GM21717 (cell line): ENCODE measurements around the gene MICALL2.
"Not testable (repeated sequence)": the region's sequence is repeated elsewhere in the genome, so short reads cannot be mapped to it uniquely, and the experiment has no call there.

ENCODE experiments used
- ATAC-seq: cut with Tn5 transposase; IDR thresholded peaks from one replicate; pipeline ENCODE4 v1.9.1; 2021; ENCODE audit warnings: mild to moderate bottlenecking, moderate library complexity; ENCODE audit not compliant: unreplicated experiment

MICALL2 gene

DNA sequence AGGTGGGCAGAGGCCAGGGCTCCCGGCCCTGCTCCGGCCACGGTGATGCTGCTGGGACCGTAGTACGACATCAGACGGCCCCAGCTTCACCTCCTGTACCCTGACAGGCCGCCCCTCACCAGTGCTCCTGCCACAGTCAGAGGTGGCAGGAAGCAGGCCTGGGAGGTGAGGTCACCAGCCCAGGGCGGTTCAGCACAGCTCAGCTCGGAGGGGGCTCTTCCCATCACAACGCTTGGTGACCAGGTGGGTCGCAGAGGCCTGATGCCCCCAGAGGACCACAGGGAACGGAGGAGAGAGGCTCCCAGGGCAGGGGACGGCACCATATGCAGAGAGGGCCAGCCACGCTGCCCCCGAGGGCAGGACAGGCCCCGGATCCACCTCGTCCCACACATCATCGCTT, 8.8 kb downstream of the MICALL2 start:
- no peak for ATAC-seq

DNA sequence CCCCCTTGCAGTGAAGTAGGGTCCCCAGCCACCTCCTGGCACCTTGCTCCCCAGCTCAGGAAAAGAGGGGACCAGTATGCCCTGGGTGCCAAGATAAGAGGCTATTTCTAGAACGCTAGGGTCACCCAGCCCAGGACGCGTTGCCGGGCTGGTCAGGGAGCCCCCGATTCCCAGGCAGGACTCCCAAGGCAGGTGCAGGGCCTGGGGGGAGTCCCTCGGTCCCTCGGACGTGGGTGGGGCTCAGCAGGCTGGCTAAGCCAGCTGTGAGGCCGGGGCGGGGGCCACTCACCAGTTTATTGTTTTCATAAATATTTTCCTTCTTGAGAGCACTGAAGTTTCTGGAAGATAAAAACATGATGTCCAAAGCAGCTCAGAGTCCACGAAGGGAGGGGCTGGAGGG, 9.3 kb downstream of the MICALL2 start:
- ATAC-seq = no peak

DNA sequence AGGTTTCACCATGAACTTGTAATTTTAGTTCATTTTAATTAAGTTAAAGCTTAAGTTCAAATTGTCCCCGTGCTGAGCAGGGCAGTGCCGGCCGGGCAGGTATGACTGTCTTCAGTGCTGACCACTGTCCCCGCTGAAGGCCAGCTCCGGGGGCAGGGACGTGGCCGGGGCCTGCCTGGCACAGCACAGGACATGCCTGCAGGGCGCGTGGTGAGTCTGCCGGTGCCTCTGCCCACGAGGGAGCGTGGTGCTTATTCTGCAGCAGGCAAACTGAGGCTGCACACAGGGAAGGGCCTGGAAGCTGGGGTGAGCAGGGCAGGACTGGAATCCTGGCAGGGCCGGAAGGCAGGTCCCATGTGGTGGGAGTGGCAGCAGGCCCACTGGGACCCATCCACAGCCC, 9.8 kb downstream of the MICALL2 start:
- no peak for ATAC-seq

DNA sequence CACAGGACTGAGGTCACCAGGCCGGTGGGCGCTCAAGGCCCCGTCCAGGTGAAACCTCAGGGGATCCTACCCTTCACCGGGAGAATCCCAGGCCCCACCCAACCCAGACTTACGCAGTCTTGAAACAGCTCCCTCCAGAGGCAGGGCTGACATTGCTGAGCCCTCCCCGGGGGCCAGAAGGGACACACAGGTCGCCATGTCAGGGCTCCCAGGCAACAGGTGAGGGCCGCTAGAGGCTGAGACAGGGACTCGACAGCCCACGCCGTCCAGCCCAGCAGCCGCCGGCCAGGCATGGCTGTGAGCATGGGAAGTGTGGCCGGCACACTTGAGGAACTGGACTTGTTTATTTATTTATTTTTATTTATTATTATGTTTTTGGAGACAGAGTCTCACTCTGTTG, 10.3 kb downstream of the MICALL2 start:
- ATAC-seq = no peak

DNA sequence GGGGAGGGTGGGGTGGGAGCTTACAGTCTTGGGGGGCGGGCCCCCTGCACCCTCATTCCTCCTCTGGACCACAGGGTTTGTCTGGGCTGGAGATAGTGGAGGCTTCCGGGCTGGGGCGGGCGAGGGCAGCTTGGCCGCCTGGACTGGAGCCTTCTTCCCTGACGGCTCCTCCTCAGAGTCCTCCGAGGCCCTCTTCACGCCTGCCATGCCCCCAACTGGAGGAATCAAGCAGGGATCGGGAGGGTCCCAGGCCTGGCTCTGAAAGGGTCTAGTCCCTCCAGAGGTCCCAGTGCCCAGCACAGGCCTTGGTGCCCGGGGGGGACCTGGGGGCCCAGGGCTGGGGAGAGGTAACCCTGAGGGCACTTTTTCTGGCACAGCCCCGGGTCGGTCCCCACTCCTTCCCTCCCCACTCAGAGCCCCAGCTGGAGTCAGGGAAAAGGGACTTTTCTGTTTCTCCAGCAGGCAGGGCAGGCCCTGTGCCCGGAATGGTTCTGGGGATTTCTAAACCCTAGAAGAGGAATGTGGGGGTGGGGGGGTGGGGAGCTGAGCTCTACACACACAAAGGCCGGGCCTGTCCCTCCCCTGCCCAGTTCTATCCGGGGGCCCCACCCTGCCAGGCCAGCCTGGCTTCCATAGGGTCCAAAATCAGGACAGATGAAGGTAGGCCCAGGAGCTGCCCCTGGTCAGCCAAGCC, 11.6 kb downstream of the MICALL2 start:
- no peak for ATAC-seq

DNA sequence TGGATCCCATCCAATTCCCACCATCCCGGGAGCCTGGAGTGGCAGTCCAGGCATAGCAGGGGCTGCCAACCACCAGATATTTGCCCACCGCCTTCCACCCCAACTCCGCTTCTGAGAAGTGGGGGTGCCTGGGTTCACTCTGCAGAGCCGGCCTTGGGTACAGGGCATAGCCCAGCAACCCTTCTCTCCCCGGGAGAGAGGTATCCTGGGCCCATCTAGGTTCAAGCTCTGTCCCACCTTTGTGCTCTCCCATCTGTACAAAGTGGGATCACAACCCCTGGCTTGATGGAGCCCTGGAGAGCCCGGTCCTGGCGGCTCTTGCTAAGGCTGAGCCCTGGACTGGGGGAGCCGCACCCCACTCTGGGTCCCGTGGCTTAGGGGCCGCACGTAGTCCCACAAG, 12.2 kb downstream of the MICALL2 start:
- no peak for ATAC-seq

DNA sequence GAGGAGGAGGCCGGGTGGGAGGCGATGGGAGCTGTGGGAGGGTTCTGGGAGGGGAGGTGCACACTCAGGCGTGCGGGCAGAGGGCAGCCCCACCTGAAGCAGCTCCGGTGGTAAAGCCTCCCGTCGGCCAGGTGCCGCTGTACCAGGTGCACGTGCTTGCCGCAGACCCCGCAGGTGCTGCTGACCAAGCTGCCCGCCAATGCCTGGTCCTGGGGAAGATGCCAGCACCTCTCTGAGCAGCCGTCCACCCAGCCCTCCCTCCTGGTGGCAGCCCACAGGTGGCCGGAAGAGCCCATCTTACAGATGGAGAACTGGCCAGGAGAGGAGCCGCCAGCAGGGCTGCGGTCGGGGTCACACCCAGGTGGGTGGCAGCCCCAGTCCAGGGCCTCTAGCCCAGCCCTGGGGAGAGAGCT, 12.6 kb downstream of the MICALL2 start:
- ATAC-seq = no peak

DNA sequence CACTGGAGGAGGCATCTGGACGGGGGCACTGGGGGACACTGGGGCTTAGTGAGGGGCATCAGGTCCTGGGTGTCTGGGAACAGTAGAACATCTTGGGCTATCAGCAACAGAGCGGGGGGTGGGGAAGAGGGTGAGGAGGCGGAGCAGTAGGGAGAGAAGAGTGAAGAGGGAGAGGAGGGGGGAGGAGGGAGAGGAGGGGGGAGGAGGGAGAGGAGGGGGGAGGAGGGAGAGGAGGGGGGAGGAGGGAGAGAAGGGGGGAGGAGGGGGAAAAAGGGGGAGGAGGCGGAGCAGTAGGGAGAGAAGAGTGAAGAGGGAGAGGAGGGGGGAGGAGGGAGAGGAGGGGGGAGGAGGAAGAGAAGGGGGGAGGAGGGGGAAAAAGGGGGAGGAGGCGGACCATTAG, 13.2 kb downstream of the MICALL2 start:
- ATAC-seq = not testable (repeated sequence)

DNA sequence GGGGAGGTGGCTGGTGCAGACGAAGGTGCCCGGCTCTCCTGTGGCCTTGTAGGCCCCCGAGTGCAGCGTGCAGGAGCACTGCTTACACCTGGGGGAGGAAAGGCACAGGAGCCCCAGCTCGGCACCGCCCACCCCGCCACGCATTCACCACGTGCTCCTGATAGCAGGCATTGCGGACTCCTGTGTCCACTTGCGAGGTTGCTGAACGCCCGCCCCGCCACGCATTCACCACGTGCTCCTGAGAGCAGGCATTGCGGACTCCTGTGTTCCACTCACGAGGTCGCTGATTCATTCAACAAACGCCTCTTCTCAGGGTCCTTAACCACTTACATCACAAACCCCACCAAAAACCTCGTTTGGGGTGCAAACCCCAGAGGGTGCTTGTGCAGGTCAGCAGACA, 13.9 kb downstream of the MICALL2 start:
- ATAC-seq = no peak

DNA sequence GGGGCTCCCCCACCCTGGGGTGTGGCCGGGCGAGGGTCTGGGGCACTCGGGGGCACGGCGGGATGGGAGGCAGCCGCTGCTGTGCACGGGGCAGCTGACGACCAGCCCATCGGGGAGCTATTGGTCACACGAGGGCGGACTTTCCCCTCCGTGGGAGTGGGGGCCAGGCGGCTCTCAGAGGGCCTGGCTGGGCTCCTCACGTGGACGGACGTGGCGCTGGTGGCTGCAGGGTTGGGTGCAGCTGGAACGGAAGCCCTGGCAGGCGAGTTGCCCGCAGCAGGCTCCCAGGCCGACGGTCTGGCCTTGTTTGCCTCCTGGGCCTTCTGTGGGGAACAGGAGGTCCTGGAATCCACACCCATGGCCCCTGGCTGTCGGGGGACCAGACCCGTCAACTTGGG, 14.3 kb downstream of the MICALL2 start:
- no peak for ATAC-seq

DNA sequence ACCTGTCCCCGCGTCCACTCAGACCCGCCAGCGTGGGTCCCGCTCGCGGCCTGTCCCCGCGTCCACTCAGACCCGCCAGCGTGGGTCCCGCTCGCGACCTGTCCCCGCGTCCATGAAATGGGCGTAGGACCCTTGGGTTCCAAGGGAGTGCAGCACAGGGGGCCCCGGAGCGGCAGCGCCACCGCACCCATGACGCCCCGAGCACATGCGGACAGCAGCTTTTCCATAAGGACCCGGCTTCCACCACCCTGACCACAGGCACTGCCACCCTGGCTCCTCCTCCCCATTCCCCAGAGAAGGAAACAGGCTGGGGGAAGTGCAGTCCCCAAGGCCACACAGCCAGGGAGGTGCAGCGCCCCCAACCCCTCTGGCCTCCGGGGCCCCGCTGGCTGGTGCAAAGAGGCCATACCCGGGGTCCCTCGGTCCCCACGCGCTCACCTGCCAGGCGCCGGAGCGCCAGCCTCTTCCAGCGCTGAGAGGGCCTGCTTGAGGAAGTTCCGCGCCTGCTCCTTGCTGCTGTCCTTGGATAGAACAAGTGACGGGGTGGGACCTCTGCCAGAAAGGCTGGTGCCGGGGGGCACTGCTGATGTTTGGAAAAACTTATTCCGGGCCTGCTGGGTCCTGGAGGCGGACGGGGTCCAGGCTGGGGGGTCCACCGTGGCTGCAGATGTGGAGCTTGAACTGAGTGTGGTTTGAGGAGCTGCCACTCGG, 14.9 kb downstream of the MICALL2 start:
- ATAC-seq = no peak

DNA sequence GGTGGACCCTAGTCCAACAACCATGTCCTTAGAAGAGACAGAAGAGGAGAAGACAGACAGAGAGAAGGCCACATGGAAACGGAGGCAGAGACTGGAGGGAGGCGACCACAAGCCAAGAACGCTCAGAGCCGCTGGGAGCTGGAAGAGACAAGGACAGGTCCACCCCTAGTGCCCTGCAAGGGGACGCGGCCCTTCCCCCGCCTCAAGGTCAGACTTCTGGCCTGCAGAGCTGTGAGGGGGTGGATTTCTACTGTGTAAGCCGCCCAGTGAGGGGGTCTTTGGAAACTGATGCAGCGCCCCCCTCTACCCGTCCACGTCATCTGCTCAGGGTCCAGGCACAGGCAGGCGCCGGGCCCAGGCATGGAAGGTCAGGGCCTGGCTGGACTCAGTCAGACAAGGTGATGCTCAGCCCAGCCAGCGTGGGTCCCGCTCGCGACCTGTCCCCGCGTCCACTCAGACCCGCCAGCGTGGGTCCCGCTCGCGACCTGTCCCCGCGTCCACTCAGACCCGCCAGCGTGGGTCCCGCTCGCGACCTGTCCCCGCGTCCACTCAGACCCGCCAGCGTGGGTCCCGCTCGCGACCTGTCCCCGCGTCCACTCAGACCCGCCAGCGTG, 15.6 kb downstream of the MICALL2 start:
- not testable (repeated sequence) for ATAC-seq

DNA sequence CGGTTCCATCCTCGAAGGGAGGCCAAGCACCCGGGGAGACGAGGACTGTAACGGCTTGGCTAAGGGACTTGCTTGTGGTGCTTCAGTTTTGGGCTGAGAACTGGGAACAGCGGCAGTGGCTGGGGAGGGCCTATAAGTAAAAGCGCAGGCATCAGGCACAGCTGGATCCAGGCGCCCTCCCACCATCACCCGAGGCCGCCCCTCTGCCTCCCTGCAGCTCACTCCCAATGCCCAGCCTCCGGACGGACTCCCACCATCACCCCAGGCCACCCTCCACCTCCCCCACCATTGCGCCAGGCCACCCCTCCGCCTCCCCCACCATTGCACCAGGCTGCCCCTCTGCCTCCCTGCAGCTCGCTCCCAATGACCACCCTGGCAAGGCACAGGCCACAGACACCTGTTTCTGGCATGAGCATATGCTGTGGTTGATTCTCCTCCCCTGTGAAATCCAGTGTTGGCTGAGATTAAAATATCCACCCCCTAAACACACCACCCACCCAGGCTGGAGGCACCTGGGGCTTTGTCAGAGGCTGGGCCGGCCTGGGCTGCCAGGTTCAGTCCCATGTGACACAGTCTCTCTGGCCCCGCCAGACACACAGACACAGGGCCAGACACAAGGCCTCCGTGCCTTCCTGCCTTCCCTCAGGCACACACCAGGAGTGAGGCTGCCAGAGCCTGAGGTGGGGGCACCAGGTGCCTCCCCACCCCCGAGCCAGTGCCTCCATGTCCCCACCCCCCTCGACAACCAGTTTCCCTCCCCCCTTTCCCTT, 16.7 kb downstream of the MICALL2 start:
- no peak for ATAC-seq

DNA sequence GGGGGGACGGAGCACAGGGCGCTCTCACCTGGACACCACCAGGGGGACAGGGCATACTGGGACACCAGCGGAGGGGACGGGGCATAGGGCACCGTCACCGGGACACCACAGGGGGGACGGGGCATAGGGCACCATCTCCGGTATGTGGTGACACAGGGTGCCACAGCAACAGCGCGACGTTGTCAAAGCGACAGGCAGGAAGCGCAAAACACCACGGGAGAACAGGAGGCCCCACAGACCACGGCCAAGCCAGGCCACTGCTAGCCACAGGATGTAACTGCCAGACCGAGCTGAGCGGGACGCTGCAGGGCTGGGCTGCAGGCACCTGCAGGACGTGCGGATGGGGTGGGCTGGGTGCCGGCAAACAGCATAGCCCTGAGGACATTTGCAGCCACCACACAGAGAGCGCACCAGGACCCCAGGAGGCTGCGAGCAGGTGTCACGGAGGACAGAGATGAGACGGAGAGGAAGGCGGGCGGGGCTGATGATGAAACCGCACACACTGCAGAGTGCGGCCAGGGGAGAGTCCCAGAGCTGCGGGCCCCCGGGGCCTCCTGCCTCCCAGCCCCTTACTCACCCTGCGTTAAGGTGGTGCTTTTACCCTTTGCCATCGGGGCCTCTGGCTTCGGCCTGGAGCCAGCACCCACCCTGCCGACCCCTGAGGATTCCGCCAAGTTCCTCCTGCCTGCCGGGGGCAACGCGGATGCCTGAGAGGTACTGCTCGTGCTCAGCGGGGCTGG, 17.5 kb downstream of the MICALL2 start:
- no peak for ATAC-seq

DNA sequence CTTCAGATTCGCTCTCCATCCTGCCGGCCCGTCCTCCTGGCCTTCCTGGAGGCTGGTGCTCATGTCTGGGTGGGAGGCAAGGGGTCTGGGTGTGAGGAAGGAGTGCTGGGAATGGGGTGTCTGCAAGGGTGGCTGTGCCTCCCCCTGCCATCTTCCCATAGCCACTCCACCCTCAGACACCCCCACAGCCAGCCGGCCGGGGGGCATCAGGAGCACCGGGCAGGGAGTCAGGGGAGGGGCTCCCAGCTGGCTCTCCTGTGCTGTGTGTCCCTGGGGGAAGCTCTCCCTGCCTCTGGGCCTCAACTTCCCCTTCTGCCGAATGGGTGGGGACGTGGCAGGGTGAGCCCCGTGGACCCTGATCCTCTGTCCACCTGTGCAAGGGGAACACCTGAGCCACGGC, 18.6 kb downstream of the MICALL2 start:
- ATAC-seq = no peak

DNA sequence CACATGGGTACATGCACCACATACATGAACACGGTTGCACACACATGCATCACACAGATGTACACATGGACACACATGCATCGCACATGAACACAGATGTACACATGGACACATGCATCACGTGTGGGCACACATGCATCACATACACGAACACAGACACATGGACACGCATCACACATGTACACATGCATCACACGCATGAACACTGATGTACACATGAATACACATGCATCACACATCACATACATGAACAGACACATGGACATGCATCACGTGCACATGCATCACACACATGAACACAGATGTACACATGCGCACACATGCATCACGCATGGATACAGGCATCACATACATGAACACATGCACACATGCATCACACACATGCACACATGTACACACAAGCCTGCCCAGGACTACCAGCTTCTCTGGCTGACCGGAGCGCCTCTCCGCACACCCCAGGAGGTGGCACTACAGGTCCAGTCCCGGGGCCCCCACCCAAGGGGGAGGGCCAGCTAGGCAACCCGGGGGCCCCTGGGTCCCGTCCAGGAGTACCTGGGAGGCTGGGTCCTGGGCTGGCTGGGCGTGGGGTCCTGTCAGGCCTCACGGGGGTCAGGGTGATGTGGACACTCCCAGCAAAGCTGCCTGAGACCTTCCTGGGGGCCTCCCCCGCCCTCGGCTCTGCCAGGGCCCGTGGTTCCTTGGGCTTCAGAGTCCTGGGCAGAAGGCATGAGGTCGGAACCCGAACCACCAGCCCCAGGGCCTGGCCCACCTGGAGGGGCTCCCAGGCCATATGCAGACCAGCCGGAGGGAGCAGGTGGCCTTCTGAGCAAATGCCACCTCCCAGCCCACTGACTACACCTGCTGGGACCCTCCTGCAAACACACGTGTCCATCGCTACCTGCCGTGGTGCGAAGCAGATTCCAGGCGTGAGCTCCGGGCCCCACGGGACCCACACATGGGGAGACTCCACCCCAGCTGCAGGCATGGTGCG, 19.6 kb downstream of the MICALL2 start:
- ATAC-seq = no peak

DNA sequence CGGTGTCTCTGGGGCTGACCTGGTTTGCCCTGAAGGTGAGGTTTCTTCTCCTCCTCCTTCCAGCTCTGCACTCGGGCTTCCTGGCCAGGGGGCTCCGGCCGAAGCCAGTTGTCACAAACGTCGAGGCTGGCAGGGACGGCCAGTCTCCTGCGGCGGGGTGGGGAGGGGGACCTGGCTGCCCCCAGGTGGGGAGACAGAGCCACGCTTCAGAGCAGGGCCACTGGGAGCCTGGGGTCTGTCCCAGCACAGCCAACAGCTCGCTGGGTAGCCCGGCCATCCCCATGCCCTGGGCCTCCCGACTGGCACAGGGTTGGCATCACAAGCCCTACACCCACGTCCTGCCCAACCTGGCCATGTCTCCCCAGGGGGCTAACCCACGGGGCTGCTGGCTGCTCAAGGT, 20.4 kb downstream of the MICALL2 start:
- no peak for ATAC-seq

DNA sequence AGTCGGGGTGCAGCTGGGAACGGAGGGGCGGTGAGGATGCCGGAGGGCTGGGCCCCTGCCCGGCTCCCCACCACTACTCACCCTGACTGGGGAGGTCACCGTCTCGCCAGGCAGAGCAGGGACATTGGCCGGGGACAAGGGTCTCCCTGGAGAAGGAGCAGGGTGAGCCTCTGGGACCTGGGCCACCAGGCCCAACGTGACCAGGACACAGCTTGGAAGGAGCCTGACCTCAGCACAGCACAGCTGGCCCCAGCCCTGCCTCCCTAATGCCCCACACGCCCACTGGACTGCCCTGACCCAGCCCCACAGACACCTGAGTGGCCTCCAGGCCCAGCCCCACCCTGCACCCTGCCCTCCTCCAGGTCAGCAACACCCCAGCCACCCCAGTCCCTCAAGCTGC, 21.1 kb downstream of the MICALL2 start:
- ATAC-seq = no peak

DNA sequence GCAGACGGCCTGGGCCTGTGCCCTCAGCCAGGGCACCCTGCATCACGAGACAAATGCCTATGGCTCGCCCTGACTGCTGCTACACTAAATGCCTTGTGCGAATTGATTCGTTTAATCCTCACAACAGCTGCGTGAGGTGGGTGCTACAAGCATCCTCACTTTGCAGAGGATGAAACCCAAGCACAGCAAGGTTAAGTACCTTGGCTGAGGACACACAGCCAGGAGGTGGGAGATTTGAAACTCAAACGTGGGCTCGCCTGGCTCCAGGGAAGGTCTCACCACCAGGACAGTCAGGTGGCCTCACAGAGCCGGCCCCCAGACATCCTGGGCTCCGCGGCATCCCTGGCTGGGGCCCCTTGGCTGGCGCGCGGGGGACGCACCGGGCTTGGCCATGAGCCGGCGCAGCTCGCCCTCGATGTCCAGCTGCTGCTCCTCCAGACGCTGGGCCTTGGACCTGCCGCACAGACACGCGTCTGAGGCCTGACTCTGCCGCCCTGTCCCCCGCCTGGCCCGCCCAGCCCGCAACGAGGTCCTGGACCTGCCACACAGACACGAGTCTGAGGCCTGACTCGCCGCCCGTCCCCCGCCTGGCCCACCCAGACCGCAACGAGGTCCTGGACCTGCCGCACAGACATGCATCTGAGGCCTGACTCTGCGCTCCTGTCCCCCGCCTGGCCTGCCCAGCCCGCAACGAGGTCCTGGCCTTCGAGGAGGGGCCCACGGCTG, 22.0 kb downstream of the MICALL2 start:
- no peak for ATAC-seq
